Brain microvascular endothelial cell (primary cell): ENCODE data around the gene FMC1.

Source experiments
- DNase-seq: peaks from one replicate; pipeline ENCODE4 v3.0.0-alpha.2; 2020
- H3K27ac ChIP-seq: fragments of 250-450 bp; sonication (Bioruptor Pico); 2 replicates; pipeline ENCODE4 v1.5.1; 2020; ENCODE audit warnings: mild to moderate bottlenecking, moderate library complexity
- H3K27me3 ChIP-seq: fragments of 250-450 bp; sonication (Bioruptor Pico); replicated peaks from 2 replicates; pipeline ENCODE4 v1.5.1; 2020; ENCODE audit warnings: mild to moderate bottlenecking
- H3K36me3 ChIP-seq: fragments of 250-450 bp; sonication (Bioruptor Pico); replicated peaks from 2 replicates; pipeline ENCODE4 v1.5.1; 2020; ENCODE audit warnings: mild to moderate bottlenecking
- H3K4me3 ChIP-seq: 2 replicates; pipeline ENCODE4 v1.5.1; 2011; ENCODE audit warnings: low read depth, mild to moderate bottlenecking, control low read depth, low read length, moderate library complexity
- in situ Hi-C: cut with HindIII; loops from 2 replicates; pipeline ENCODE4 v1.10.0; 2017; ENCODE audit warnings: low sequenced_read_pairs, low pct_ligation_motif_present
- TF ChIP-seq, protein P1 (sequence below): IDR thresholded peaks from 2 replicates; pipeline ENCODE4 v1.5.1; 2011; ENCODE audit warnings: low read depth, mild to moderate bottlenecking, moderate library complexity, low read length, control low read depth, inconsistent platforms; ENCODE audit errors: missing control alignments

The FMC1 gene

DNA sequence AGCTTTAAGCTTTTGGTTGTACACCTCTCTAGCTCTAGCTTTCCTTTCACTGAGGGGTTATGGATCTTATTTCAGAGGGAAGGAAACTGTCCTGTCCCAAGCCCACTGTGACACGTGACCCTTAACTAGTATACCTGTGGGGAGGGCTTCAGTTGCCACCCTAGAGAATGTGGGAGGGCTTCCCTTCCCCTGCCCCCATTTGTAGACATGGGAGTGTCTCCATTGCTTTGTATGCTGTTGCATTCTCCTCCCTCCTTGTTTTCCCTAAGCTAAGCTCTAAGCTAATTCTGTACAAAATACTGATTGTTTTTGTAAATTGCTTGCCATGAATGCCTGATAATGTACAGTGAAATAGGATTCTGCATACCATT, 29.8 kb downstream of the FMC1 start:
- Histone ChIP-seq H3K27ac (no peak overlapping the region), H3K27me3 (no peaks in the 10 kb centered on the region), H3K36me3 (peaks cover under 1% of the 10 kb centered on the region), H3K4me3 (no peak overlapping the region)
- TF ChIP-seq, protein P1, sequence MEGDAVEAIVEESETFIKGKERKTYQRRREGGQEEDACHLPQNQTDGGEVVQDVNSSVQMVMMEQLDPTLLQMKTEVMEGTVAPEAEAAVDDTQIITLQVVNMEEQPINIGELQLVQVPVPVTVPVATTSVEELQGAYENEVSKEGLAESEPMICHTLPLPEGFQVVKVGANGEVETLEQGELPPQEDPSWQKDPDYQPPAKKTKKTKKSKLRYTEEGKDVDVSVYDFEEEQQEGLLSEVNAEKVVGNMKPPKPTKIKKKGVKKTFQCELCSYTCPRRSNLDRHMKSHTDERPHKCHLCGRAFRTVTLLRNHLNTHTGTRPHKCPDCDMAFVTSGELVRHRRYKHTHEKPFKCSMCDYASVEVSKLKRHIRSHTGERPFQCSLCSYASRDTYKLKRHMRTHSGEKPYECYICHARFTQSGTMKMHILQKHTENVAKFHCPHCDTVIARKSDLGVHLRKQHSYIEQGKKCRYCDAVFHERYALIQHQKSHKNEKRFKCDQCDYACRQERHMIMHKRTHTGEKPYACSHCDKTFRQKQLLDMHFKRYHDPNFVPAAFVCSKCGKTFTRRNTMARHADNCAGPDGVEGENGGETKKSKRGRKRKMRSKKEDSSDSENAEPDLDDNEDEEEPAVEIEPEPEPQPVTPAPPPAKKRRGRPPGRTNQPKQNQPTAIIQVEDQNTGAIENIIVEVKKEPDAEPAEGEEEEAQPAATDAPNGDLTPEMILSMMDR: no peak
- no peak for DNase-seq
- in situ Hi-C loops: no loop called here

DNA sequence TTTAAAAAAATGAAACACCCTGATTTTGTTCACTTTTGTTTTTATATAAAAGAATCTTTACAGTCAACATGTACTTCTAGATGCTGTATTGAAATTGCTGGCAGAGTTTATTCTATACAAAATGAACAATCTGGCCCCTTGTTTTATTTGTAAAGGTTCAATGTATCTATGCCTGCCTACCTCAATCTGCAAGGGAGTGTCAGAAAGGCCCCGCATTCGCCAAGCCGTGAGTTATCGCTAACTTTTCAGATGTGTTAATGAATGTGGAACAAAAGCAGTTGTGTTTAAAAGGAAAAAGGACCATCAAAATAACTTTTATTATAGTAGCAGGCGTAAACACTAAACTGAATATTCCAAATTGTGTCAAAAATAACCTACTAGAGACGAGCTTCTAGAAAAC, 33.1 kb downstream of the FMC1 start:
- Histone ChIP-seq H3K4me3 (no peak overlapping the region), H3K36me3 (peaks cover 19% of the 10 kb centered on the region), H3K27me3 (no peaks in the 10 kb centered on the region), H3K27ac (no peak overlapping the region)
- in situ Hi-C loops: no loop called here
- no peak for DNase-seq
- TF ChIP-seq, protein P1: no peak

DNA sequence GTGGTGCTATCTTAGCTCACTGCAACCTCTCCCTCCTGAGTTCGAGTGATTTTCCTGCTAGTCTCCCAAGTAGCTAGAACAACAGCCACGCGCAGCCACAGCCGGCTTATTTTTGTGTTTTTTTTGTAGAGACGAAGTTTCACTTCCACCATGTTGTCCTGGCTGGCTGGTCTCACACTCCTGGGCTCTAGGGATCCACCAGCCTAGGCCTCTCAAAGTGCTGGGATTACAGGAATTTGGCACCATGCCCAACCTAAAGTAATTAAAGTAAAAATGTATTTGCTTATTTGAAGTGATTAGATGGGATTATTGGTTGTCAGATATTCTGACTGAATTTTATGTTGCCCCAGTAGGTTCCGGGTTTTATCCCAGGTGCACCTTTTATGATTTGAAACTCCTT, 41.3 kb downstream of the FMC1 start:
- Histone ChIP-seq H3K36me3 (peaks cover 24% of the 10 kb centered on the region), H3K27me3 (no peaks in the 10 kb centered on the region), H3K4me3 (no peak overlapping the region), H3K27ac (no peak overlapping the region)
- in situ Hi-C loops: no loop called here
- DNase-seq: no peak
- TF ChIP-seq, protein P1: no peak

DNA sequence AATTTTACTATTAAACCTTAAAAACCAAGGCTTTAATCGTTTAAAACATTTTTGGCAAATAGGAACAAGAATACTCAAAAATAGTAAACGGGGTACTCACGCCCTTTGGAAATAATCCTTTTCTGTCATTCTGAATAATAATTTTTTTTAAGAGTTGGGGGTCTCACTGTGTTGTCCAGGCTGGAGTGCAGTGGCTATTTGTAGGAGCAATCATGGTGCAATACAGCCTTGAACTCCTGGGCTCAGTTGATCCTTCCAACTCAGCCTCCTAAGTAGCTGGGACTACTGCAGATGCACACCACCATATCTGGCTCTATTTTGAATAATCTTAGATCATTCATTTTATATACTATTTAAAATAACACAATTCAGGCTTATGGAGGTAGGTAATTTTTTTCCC, 43.5 kb downstream of the FMC1 start:
- TF ChIP-seq, protein P1: no peak
- Histone ChIP-seq H3K36me3 (peaks cover 14% of the 10 kb centered on the region), H3K27ac (no peak overlapping the region), H3K27me3 (no peaks in the 10 kb centered on the region), H3K4me3 (no peak overlapping the region)
- in situ Hi-C loops: no loop called here
- no peak for DNase-seq

DNA sequence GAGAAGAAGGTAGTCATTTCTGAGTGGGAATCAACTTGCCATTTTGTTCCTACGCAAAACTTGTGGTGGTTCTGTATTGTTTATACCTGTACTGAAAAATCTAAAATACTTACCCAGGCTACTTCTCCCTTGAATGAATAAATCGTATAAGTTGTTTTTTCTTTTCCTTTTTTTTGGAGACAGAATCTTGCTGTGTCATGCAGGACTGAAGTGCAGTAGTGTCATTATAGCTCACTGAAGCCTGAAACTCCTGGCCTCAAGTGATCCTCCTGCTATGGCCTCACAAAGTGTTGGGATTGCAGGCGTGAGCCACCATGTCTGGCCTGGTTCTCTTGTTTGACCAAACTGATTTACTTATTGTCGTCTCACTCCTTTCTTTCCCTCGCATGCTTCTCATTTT, 46.5 kb downstream of the FMC1 start:
- Histone ChIP-seq H3K4me3 (no peak overlapping the region), H3K27me3 (no peaks in the 10 kb centered on the region), H3K36me3 (peaks cover 8% of the 10 kb centered on the region), H3K27ac (no peak overlapping the region)
- TF ChIP-seq, protein P1: no peak
- in situ Hi-C loops: no loop called here
- DNase-seq: no peak

DNA sequence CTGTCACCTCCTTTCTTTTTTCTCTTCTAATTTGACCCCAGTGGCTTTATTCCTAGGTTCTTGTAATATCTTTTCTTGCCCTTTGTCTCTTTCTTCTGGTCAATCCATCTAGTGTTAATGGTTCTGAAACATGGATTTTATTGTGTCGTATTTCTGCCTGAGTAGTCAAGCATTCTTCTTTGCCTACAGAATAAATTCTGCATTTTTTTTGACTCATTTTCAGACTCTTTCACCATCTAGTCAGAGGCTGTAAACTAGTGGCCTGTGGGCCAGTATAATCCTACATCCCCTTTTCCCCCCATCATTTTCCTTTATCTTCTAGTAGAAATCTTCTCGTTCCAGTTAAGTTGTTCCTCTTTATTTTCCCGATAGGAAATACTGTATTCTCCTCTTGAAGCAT, 48.0 kb downstream of the FMC1 start:
- TF ChIP-seq, protein P1: no peak
- in situ Hi-C loops: no loop called here
- Histone ChIP-seq H3K4me3 (no peak overlapping the region), H3K36me3 (peaks cover 14% of the 10 kb centered on the region), H3K27me3 (no peaks in the 10 kb centered on the region), H3K27ac (no peak overlapping the region)
- no peak for DNase-seq
